Activated CD8-positive, alpha-beta T cell treated with anti-CD3 and anti-CD28 coated beads, Interleukin-2, amount 10 ng/mL, durations not matched to agents 7 days and 5 days (primary cell): ENCODE data around the gene ADK. TPM values are rescaled to one million over a fixed set of nuclear protein-coding genes. Genes with fewer than 3 reads are reported as not detected.
A peak's percentile ranks its signal among the peaks of the same experiment; 100 is the strongest.
"Not testable (repeated sequence)": the region's sequence is repeated elsewhere in the genome, so short reads cannot be mapped to it uniquely, and the experiment has no call there.

ENCODE experiments used
- ATAC-seq: fragments of 150-1000 bp; cut with Tn5 transposase; one replicate; pipeline ENCODE4 v1.10.0; 2021; ENCODE audit warnings: moderate library complexity
- CTCF ChIA-PET: fragments of 350-600 bp; sonication (Branson Sonifier 250); formaldehyde crosslinking; loops from one replicate; lab custom pipeline; 2021; ENCODE audit warnings: antibody characterized with exemption; lab: Charles Lee
- POLR2A ChIA-PET: fragments of 350-600 bp; sonication (Branson Sonifier 250); formaldehyde crosslinking; loops from one replicate; lab custom pipeline; 2021; ENCODE audit warnings: antibody characterized with exemption; lab: Charles Lee
- DNase-seq: peaks from one replicate; pipeline ENCODE4 v3.0.0-alpha.2; 2020
- H3K27ac Mint-ChIP-seq: one replicate; pipeline ENCODE4 v1.8.0; 2021; ENCODE audit warnings: mild to moderate bottlenecking, mixed read lengths
- H3K27me3 Mint-ChIP-seq: one replicate; pipeline ENCODE4 v1.8.0; 2021; ENCODE audit warnings: low read depth, mixed read lengths
- H3K36me3 Mint-ChIP-seq: one replicate; pipeline ENCODE4 v1.8.0; 2021; ENCODE audit warnings: low read depth, mixed read lengths
- H3K4me1 Mint-ChIP-seq: one replicate; pipeline ENCODE4 v1.8.0; 2021; ENCODE audit warnings: low read depth, mixed read lengths
- H3K4me3 Mint-ChIP-seq: one replicate; pipeline ENCODE4 v1.8.0; 2021; ENCODE audit warnings: mild to moderate bottlenecking, mixed read lengths
- H3K9me3 Mint-ChIP-seq: one replicate; pipeline ENCODE4 v1.8.0; 2022; ENCODE audit warnings: mixed read lengths; ENCODE audit not compliant: insufficient read depth
- total RNA-seq, 2 experiments: library from RNA; stranded (reverse); gene quantifications; one replicate each; pipeline ENCODE4 v1.2.3, GENCODE V29; 2021

Gene ADK
- total RNA-seq, 2 experiments from 2014 or later = 40.2 to 42.1 TPM

GRCh38 chr10:74118804-74119203, 32.2 kb upstream of the ADK start:
- POLR2A ChIA-PET = no interaction called here
- Mint-ChIP-seq H3K4me1 (peaks cover 4% of the 10 kb centered on the region), H3K27me3 (no peaks in the 10 kb centered on the region), H3K9me3 (no peaks in the 10 kb centered on the region), H3K27ac (peak overlapping the region; percentile 4), H3K36me3 (peaks cover 79% of the 10 kb centered on the region), H3K4me3 (no peak overlapping the region)
- CTCF ChIA-PET = interaction anchor here (1.0 to 1.3 kb wide), 4 partner anchors 8 to 115 kb away, joined by 3 read pairs; no protein-coding TSS in a partner anchor
- ATAC-seq (no peak), DNase-seq (no peak)

DNA sequence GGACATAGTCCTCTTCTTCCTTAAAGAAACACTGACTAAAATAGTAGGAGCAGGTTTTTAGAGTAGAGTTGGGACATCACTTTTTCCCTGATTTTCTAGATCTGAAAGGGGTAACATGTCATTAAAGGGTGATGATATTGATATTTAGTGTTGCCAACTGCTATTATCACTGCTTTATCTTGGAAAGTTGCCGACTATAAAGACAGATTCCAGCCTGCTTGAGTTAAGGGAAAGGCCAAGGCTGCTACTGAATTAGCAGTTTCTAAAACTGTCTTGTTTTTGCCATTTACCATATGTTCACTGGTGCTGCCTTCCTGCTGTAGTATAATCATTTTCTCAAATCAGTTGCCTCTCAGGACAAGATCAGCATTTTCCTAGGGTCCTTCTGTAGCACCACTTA, 30.1 kb upstream of the ADK start:
- no peak overlapping the region for H3K27ac Mint-ChIP-seq
- DNase-seq = no peak
- POLR2A ChIA-PET = no interaction called here
- H3K36me3 Mint-ChIP-seq = peaks cover 75% of the 10 kb centered on the region
- no peak overlapping the region for H3K4me3 Mint-ChIP-seq
- peaks cover 4% of the 10 kb centered on the region for H3K4me1 Mint-ChIP-seq
- CTCF ChIA-PET = interaction anchor here (0.9 to 1.8 kb wide), 3 partner anchors 92 to 180 kb away, joined by 3 to 6 read pairs (median 3); no protein-coding TSS in a partner anchor
- no peaks in the 10 kb centered on the region for H3K27me3 Mint-ChIP-seq
- ATAC-seq = no peak
- H3K9me3 Mint-ChIP-seq = no peaks in the 10 kb centered on the region

GRCh38 chr10:74121368-74121767, 29.7 kb upstream of the ADK start:
- no peak for DNase-seq
- POLR2A ChIA-PET = no interaction called here
- no peak for ATAC-seq
- no peak overlapping the region for H3K27ac Mint-ChIP-seq
- CTCF ChIA-PET = interaction anchor here (0.9 to 1.8 kb wide), 3 partner anchors 92 to 181 kb away, joined by 3 to 6 read pairs (median 3); no protein-coding TSS in a partner anchor
- H3K9me3 Mint-ChIP-seq = no peaks in the 10 kb centered on the region
- peaks cover 75% of the 10 kb centered on the region for H3K36me3 Mint-ChIP-seq
- H3K4me1 Mint-ChIP-seq = peaks cover 4% of the 10 kb centered on the region
- H3K4me3 Mint-ChIP-seq = no peak overlapping the region
- no peaks in the 10 kb centered on the region for H3K27me3 Mint-ChIP-seq

GRCh38 chr10:74122060-74122459, 29.0 kb upstream of the ADK start:
- DNase-seq (no peak), ATAC-seq (no peak)
- ChIA-PET POLR2A (no interaction called here), CTCF (interaction anchor here (0.9 to 2.4 kb wide), 3 partner anchors 91 to 236 kb away, joined by 3 to 7 read pairs (median 6); no protein-coding TSS in a partner anchor)
- Mint-ChIP-seq H3K9me3 (no peaks in the 10 kb centered on the region), H3K36me3 (peaks cover 72% of the 10 kb centered on the region), H3K27ac (no peak overlapping the region), H3K4me3 (no peak overlapping the region), H3K27me3 (no peaks in the 10 kb centered on the region), H3K4me1 (peaks cover 4% of the 10 kb centered on the region)

DNA sequence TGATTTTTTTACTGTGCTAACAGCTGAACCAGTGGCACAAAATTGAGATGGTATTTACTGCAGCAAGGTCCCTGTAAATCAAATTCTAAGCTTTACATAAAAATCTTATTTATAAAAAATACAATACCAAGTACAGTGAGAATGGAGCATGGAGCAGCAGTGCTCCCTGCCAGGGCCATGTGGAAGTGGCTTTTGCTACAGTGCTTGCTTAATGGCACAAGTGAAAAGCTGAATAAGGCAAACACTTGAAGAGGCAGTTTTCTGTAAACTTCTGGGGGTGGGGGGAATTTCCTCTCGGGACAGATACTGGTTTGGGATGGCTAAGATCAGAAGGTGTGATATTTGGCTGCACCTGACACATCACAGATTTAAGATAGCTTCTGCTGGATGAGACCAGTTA, 27.9 kb upstream of the ADK start:
- Mint-ChIP-seq H3K4me1 (peaks cover under 1% of the 10 kb centered on the region), H3K27ac (no peak overlapping the region), H3K36me3 (peaks cover 68% of the 10 kb centered on the region), H3K4me3 (no peak overlapping the region), H3K27me3 (no peaks in the 10 kb centered on the region), H3K9me3 (no peaks in the 10 kb centered on the region)
- POLR2A ChIA-PET = interaction anchor here (0.8 kb wide), 1 partner anchor 15 kb away, joined by 3 read pairs; no protein-coding TSS in a partner anchor
- CTCF ChIA-PET = interaction anchor here (0.8 to 2.4 kb wide), 3 partner anchors 42 to 237 kb away, joined by 3 to 7 read pairs (median 6); no protein-coding TSS in a partner anchor
- DNase-seq (no peak), ATAC-seq (no peak)

GRCh38 chr10:74133923-74134820, 16.8 kb upstream of the ADK start:
- peaks cover 48% of the 10 kb centered on the region for H3K36me3 Mint-ChIP-seq
- POLR2A ChIA-PET = no interaction called here
- no peak for DNase-seq
- H3K4me3 Mint-ChIP-seq = no peak overlapping the region
- no peak for ATAC-seq
- no peaks in the 10 kb centered on the region for H3K4me1 Mint-ChIP-seq
- no peaks in the 10 kb centered on the region for H3K27me3 Mint-ChIP-seq
- CTCF ChIA-PET = interaction anchor here (1.0 to 2.1 kb wide), 3 partner anchors 9 to 283 kb away, joined by 3 to 6 read pairs (median 6); no protein-coding TSS in a partner anchor
- H3K9me3 Mint-ChIP-seq = no peaks in the 10 kb centered on the region
- no peak overlapping the region for H3K27ac Mint-ChIP-seq

GRCh38 chr10:74135452-74135851, 15.6 kb upstream of the ADK start:
- ChIA-PET POLR2A (no interaction called here), CTCF (interaction anchor here (2.0 to 2.1 kb wide), 2 partner anchors 10 to 179 kb away, joined by 6 read pairs; no protein-coding TSS in a partner anchor)
- no peak for ATAC-seq
- no peaks in the 10 kb centered on the region for H3K27me3 Mint-ChIP-seq
- no peak overlapping the region for H3K27ac Mint-ChIP-seq
- H3K4me1 Mint-ChIP-seq = no peaks in the 10 kb centered on the region
- no peaks in the 10 kb centered on the region for H3K9me3 Mint-ChIP-seq
- peaks cover 45% of the 10 kb centered on the region for H3K36me3 Mint-ChIP-seq
- DNase-seq = no peak
- no peak overlapping the region for H3K4me3 Mint-ChIP-seq

DNA sequence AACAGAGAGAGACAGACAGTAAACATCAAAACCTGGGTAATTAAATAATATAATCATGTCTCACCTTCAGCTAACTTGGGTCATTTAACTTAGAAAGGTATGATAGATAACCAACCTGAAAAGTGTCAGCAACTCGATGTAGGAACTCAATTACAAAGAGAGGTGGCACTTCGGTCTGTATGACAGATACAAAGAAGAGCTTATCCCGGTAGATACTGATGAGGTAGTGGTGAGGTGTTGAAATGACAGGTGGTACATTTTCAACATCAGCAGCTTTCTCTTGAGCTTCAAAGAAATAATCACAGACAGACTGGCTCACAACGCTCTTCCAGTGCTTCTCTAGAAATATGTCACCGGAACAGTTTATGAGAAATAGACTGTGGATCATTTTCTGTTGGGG, 13.0 kb upstream of the ADK start:
- H3K36me3 Mint-ChIP-seq = peaks cover 38% of the 10 kb centered on the region
- no peaks in the 10 kb centered on the region for H3K27me3 Mint-ChIP-seq
- no peak overlapping the region for H3K4me3 Mint-ChIP-seq
- DNase-seq (no peak), ATAC-seq (no peak)
- no peak overlapping the region for H3K27ac Mint-ChIP-seq
- H3K4me1 Mint-ChIP-seq = no peaks in the 10 kb centered on the region
- ChIA-PET CTCF (interaction anchor here (1.2 kb wide), 1 partner anchor 13 kb away, joined by 3 read pairs; no protein-coding TSS in a partner anchor), POLR2A (no interaction called here)
- no peaks in the 10 kb centered on the region for H3K9me3 Mint-ChIP-seq

- H3K9me3 Mint-ChIP-seq, POLR2A ChIA-PET: not testable (repeated sequence)
Measured at GRCh38 chr10:74138596-74138995, 12.4 kb upstream of the ADK start.

DNA sequence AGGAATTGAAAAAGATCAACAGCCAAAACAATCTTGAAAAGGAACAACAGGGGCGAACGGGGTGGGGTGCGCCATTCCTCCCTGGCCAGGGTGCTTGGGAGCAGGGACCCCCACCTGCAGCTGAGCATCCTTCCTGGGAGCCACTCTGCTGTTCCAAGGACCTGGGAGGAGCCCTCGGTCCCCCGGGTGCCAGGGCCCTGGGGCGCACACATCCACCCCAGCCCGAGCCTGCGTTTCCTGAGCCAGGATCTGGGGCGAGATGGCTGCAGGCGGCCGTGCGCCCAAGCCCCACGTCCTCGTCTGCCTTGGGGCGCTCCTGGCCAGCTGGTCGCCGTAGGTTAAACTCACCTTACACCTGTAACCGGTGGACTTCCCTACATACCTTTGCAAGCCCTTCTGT, 11.0 kb upstream of the ADK start:
- ChIA-PET POLR2A (no interaction called here), CTCF (no interaction called here)
- Mint-ChIP-seq H3K36me3 (peaks cover 27% of the 10 kb centered on the region), H3K9me3 (no peaks in the 10 kb centered on the region), H3K27me3 (no peaks in the 10 kb centered on the region), H3K4me1 (peaks cover under 1% of the 10 kb centered on the region), H3K27ac (no peak overlapping the region), H3K4me3 (no peak overlapping the region)
- no peak for ATAC-seq
- DNase-seq = no peak

More at GRCh38 chr10:74138596-74138995, 12.4 kb upstream of the ADK start:
- H3K4me3 Mint-ChIP-seq, H3K27ac Mint-ChIP-seq, DNase-seq, H3K4me1 Mint-ChIP-seq, H3K27me3 Mint-ChIP-seq, ATAC-seq: not testable (repeated sequence)
- H3K36me3 Mint-ChIP-seq = peaks cover 37% of the 10 kb centered on the region
- CTCF ChIA-PET = interaction anchor here (0.9 to 1.2 kb wide), 2 partner anchors 13 to 21 kb away, joined by 3 read pairs; no protein-coding TSS in a partner anchor

DNA sequence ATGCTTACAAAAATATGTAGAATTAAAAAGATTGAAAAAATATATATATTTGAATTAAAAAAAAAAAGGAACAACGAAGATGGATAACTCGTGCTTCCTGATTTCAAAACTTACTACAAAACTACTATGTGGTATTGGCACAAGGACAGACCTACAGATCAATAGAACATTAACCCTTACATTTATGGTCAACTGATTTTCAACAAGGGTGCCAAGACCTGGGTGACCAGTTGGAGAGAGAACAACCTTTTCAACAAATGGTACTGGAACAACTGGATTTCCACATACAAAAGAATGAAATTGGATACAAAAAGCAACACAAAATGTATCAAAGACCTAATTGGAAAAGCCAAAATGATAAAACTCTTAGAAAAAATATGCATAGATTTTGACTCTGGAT, 10.5 kb upstream of the ADK start:
- POLR2A ChIA-PET = no interaction called here
- H3K4me3 Mint-ChIP-seq = no peak overlapping the region
- ATAC-seq (no peak), DNase-seq (no peak)
- H3K27me3 Mint-ChIP-seq = no peaks in the 10 kb centered on the region
- no peaks in the 10 kb centered on the region for H3K9me3 Mint-ChIP-seq
- peaks cover 27% of the 10 kb centered on the region for H3K36me3 Mint-ChIP-seq
- CTCF ChIA-PET = no interaction called here
- H3K4me1 Mint-ChIP-seq = peaks cover 5% of the 10 kb centered on the region
- H3K27ac Mint-ChIP-seq = no peak overlapping the region

DNA sequence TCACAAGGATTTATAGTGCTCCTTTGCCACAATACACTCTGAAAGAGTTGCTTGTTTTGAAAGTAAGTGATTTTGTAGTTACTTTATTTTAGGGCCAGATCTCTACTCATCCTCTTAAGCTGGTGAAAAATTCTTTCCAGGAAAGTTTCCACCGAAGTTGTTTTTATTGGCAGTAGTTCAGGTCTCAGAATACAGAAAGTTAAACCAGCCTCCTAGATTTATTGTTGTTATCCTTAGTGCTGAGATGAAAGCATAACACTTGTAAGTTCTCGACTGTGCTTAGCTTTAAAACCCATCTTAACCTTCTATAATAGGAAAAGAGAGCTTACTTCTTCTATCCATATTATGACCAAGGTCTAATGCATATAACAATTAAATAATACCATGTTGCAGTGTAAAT, 5.9 kb upstream of the ADK start:
- no peak for ATAC-seq
- CTCF ChIA-PET = interaction anchor here (1.4 kb wide), 1 partner anchor 42 kb away, joined by 3 read pairs; no protein-coding TSS in a partner anchor
- Mint-ChIP-seq H3K9me3 (no peaks in the 10 kb centered on the region), H3K4me1 (peaks cover 21% of the 10 kb centered on the region), H3K4me3 (no peak overlapping the region), H3K36me3 (peaks cover 18% of the 10 kb centered on the region), H3K27me3 (no peaks in the 10 kb centered on the region), H3K27ac (no peak overlapping the region)
- POLR2A ChIA-PET = interaction anchor here (0.6 to 0.7 kb wide), 2 partner anchors 11 to 69 kb away, joined by 3 read pairs; no protein-coding TSS in a partner anchor
- DNase-seq = no peak
